ENCODE results near the gene KAZN.
A peak's percentile ranks its signal among the peaks of the same experiment; 100 is the strongest.

The KAZN gene

DNA sequence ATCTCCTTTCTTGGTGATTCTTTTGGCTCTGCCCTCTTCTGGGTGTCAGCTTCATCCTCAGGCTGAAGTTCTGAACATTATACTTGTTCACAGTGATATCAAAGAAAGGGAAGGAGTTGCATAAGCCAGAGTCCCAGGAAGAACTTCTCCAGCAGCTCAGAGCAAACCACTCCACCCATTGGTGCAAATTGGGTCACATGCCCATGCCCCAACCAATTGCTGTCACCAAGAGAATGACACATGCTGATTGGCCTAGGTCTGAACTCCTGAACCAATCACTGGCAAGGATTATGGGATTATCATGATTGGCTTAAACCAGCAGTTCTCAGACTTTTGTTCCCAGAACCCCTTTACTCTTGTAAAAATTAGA, 298.6 kb downstream of the KAZN start:
- DNase-seq, result no peak

DNA sequence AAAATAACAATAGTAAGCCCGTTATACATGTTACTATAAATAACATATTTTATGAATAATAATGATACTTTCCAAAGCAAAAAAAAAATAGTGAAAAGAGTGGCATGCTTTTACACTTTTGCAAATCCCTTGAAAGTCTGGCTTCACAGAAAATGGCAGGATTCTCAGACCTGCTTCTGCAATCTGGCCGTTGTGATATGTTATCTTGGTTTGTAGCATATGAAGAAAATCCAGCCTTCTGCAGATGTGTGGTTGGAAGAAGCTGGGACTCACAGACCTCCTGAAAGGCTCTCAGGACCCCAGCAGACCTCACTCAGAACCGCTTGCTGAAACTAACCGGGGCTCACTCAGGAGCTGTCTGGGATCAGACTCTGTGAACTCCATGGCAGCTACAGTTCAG, 299.1 kb downstream of the KAZN start:
- DNase-seq, result no peak

DNA sequence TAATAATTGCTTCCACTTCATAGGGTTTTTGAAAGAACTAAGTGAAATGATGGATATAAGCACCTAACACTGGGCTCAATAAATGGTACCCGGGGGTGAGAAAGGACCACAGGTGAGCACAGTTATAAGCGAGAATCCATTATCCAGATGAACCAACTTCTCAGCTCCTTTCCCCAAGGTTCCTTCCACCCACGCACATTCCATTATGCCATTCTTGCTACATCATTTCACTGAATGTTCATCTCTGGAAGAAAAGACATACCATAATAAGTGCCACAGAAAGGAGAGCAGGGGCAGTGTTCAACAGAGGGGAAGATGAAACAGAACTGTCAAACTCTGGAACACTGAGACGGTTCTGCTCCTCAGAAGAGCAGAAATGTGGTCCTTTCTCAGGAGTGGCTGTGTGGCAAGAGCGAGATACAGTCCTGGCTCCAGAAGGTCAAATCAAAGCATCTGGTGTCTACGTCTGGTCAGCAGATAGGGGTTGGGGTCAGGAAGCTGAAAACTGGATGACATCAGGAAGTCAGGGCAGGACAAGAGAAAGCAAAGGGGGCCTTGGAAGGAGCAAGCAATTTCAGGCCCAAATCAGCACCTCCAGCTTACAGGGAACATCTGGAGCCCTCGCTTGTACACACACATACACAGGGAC, 299.6 kb downstream of the KAZN start:
- no peak for DNase-seq

DNA sequence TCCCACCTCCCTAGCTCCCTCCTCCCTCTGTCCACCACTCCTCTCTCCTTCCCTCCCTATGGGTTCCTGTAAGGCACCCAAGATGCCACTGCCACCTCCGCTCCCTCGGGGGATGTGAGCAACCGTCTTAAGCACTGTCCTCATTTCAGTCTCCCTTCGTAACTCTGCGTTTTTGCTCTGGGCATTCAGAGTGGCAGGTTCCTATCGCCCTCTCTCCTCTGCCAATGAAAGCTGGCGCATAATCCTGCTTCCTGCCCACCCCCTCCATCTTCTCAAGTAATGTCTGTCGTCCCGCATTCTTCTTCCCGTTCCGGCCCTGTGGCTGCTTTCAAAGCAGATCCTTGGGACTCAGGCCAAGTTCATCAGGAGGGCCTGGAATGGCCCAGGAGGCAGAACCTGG, 301.2 kb downstream of the KAZN start:
- DNase-seq, result no peak

DNA sequence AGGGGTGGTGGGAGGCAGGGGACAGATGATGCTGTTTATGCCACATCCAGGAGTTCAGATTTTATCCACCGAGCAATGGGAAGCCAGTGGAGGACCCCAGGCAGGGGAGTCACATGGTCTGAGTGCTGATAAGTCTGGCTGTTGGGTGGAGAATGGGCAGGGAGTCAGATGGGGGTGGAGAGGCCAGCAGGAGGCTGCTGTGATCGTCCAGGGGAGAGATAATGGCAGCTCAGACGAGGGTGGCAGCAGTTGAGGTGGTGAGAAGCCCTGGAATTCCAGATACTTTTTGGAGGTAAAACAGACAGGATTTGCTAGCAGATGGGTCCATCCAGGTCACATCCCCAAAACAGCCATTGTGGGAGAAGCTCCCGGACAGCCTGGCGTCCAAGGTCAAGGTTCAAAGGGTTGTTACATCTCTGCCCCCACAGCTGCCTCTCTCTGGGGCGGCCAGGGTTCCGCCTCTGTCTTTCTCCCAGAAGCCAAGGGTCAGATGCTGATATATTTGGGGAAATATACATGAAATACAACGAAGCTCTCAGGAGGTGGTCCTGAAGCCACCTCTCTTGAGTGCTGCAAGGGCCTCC, 303.0 kb downstream of the KAZN start:
- no peak for DNase-seq

DNA sequence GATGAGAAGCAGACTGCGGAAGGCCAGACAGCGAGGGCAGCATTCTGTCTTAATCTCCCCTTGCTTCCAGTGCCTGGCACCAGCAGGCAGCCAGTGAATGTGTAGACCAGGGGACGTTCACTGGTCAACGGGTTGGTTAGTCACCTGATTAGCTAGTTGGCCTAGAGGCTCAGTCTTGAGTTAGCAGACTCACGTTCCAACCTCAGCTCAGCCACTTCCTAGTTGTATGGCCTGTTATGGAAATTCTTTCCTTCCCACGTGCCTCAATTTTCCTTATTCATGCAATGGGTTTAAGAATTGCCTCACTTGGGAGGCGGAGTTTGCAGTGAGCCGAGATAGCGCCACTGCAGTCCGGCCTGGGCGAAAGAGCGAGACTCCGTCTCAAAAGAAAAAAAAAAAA, 305.4 kb downstream of the KAZN start:
- DNase-seq, result no peak

DNA sequence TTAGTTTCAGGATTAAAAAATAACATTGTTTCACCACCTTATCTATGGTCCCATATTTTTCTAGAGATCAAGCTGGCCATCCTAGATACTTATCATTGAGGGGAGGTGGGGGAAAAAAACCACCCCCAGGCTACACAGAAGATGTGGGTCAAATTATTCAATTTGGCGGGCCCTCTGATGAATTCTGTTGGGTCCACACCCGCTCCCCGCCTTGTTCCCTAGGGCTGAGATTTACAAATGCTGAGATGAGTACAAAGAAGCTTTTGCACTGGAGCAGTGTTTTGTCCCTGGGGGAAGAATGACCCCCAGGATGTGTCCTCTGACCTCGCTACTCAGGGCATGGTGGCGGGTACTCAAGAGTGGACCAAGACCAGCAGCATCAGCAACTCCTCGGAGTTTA, 308.2 kb downstream of the KAZN start:
- DNase-seq, result no peak

DNA sequence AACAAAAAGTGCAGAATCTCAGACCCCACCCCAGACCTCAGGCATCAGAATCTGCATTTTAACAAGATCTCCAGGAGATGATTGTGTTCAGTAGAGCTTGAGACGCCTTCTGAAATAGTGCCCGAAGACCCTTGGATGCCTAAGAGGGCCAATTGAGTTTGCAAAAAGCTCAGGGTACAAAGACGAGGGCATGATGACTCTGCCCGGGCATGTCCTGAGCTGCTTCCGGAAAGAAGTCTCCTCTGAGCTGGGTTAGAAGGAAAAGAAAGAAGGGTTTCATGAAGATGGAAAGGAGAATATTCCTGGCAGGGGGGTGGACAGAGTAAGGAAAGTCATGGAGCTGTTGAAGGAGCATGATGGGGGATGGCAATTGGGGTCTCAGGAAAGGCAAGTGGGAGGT, 308.9 kb downstream of the KAZN start:
- no peak for DNase-seq

DNA sequence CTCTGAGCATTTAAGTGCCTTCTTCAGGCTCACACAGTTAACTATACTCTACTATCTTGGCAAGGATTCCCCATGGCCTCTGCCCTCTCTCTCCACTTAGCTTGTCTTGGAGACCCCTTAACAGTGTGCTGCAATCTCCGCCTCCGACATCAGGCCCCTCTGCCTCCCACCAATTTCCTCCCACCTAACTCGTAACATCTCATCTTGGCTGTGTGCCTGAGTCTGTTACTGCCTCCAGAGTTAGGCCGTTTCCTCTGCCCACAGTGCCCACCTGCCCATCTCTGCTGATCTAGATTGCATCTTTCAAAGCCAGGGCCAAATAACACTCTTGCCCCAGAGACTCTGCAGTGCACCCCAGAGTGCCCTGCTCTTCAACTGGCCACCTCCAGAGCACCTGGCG, 310.8 kb downstream of the KAZN start:
- DNase-seq, result no peak

DNA sequence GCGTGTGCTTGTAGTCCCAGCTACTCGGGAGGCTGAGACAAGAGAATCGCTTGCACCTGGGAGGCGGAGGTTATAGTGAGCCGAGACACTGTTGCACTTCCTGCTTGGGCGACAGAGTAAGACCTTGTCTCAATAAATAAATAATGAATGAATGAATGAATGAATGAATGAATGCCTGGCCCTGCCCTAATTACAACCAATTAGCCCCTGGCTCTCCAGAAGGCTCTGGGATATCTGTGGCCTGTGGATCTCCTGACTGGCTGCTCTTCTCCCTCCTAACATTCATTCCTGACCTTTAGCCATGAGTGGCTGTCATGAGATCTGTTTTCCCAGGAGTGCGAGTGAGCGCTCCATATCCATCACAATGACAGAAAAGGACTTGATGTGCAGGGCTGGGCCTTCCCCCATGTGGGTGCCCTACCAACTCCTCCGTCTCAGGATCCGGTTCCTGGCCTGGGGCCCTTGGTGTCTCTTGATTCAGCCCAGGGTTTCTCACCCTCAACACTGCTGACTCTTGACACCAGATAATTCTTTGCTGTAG, 311.5 kb downstream of the KAZN start:
- no peak for DNase-seq

DNA sequence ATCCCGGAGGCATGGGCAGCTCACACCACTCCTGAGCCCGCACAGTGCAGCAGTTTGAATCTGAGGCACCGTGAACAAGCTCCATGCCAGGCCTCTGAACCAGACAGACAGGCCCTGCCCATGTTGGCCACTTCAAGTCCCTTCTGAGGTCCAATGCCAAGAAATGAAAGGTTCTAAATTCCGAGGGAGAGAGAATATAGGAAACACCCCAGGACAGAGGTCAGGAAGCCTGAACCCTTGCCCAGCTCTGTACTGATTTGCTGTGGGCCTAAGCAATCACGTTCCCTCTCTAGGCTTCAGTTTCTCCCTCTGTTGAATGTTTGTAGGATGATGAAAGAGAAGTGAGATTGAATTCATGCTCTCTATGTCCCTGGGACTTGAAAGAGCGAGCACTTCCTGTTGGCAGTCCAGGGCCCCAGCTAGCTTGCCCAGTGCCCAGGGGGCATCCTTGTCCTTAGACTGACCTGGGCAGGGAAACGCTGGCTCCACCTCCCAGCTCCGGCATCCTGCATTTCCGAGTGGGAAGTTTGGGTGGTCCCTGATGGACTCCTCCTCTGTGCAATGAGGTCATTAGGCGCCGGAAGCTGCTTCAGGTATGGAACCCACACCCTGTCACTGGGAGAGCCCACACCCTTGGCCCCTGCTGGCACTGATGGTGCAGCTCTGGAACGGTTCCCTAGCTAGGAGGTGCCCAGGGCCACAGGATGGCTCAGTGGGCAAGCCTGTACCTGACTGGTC, 312.7 kb downstream of the KAZN start:
- no peak for DNase-seq

DNA sequence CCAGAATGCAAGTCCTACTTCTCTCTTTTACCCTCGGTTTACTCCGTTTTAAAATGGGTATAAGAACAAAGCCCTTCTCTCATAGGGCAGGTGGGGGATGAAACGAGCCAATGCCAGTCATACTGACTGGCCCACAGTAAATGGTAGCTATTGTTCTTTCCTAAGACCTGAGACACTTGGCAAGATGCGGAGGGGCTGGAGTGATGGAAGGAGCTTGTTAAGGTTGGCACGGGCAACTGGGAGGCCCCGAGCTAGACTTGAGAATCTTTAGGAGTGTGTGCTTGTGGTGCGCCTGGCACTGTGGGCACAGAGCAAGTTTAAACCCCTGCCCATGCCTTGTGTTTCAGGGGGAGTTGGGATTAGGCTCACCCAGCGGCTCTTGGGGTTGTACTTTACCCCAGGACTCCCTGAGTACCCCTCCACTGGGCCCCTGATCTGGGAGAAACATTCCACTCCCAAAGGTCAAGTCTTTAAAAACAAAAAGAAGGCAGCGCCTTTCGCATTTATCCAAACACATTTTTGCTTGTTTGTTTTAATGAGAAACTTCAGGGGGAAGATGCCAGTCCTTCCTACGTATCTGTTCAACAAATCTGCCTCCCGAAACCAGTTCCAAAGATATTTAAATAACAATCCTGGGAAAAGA, 314.5 kb downstream of the KAZN start:
- DNase-seq, result no peak

DNA sequence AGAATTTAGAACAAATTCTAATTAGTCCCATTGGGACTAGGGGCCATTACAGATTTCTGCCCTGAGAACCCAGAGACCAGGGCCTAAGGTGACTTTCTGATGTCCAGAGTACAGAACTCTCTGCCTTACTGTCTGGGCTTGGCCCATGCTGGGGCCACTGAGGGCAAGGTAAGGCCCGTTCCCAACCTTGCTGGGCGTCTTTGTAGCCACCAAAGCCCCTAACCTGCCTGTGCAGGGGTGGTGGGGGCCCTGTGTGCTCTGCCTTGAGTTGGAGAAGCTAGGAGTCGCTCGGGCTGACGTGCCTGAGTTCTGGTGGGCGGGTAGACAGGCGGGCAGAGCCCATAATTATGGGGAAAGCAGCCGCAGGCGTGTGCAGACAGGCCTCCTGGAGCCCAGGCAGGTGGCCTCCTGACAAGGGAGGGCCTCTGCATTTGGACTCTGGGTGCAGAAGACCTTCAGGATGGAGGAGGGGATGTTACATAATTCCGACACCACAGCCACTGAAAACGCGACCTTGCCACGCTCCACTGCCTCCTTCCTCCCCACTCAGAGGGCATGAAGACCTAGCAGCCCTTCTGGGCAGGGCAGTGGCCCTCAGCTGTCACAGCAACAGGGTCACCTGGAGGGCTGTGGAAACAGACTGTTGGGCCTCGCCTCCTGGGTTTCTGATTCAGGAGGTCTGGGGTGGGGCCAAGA, 315.1 kb downstream of the KAZN start:
- peak; percentile 58 for DNase-seq

DNA sequence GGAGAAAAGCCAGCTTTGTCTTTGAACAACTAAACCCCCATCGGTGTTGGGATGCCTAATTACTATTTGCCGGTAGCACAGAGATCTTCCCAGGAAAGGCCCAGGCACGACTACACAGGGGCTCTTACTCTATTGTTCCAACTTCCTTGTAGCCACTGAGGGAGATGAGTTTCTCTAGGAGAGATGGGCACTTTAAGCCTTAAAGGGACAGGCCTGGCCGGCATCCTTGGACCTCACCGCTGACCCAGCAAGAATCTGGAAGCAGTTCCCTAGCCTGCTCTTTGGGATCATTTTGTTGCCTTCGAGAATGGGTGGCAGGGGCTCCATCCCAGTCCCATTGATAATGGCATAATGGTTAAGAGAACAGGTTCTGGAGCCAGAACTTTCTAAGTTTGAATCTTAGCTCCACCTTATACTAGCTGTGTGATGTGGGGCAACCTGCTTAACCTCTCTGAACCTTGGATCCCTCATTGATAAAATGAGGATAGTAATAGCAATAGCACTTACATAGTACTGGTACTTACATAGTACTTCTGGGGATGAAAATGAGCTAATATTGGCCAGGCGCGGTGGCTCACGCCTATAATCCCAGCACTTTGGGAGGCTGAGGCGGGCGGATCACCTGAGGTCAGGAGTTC, 316.0 kb downstream of the KAZN start:
- no peak for DNase-seq

DNA sequence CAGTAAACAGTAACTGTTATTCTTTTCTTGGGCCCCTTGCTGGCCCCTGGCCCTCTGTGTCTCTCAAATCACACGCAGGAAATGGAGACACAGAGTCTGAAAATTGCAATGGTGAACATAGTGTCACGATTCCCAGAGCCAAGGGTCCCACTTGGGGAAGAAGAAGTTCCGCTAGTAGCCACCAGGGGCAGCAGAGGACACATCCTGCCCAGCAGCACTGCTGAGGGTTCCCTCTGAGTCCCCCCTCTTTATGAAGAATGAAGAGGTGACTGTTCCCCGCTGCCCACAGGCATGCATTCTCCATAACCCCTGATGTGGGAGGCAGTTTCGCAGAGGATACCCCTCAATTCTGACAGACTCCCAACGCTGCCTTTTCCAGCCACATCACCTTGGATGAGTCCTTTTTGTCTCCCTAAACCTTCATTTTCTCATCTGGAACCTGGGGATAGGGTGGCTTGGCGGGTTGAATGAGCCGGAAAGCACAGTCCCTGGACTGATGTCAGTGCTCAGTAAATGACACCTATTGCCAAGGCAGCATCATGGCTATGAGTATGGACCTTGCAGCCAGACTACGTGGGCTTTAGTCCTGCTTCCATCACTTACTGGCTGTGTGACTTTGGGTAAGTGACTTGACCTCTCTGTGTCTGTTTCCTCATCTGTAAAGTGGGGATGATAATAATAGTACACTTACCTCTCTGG, 317.0 kb downstream of the KAZN start:
- no peak for DNase-seq

DNA sequence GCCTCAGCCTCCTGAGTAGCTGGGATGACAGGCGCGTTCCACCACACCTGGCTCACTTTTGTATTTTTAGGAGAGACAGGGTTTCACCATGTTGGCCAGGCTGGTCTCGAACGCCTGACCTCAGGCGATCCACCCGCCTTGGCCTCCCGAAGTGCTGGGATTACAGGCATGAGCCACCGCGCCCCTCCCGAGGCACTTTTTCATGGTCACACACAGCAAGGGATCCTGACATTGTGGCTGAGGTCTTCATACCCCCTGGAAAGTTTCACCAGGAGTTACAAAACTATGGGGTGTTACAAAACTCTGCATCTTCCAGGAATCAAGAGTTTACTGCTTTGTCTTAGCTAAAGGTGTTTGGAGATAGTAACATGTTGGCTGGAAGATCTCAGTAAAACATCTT, 320.8 kb downstream of the KAZN start:
- DNase-seq, result no peak

DNA sequence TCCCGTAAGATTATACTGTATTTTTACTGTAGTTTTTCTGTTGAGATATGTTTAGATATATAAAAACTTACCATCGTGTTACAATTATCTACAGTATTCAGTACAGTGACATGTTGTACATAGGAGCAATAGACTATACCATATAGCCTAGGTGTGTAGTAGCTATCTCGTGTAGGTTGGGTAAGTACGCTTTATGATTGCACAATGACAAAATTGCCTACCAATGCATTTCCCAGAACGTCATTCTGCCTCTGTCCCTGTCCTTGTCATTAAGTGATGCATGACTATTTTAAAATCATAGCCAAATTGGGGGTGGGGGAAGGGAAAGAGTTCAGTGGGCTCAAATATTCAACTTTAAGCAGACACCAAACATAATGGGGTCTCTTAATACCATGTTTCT, 321.3 kb downstream of the KAZN start:
- no peak for DNase-seq

DNA sequence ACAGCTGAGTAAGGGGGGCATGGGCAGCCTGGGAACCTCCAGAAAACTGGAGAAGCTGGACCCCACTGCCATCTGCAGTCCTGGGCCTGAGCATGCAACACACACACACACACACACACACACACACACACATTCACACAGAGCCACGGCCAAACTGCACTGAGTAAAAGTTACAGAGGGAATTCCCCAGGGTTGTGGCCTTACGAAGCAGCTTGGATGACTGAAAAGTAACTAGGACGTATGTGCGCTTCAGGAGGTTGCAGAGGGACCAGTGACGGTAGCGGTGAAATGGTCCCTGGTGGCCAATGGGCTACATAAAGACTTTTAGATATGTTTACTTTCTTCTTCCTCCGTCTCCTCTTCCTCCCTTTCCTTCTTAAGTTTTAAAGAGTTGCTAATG, 322.6 kb downstream of the KAZN start:
- no peak for DNase-seq

DNA sequence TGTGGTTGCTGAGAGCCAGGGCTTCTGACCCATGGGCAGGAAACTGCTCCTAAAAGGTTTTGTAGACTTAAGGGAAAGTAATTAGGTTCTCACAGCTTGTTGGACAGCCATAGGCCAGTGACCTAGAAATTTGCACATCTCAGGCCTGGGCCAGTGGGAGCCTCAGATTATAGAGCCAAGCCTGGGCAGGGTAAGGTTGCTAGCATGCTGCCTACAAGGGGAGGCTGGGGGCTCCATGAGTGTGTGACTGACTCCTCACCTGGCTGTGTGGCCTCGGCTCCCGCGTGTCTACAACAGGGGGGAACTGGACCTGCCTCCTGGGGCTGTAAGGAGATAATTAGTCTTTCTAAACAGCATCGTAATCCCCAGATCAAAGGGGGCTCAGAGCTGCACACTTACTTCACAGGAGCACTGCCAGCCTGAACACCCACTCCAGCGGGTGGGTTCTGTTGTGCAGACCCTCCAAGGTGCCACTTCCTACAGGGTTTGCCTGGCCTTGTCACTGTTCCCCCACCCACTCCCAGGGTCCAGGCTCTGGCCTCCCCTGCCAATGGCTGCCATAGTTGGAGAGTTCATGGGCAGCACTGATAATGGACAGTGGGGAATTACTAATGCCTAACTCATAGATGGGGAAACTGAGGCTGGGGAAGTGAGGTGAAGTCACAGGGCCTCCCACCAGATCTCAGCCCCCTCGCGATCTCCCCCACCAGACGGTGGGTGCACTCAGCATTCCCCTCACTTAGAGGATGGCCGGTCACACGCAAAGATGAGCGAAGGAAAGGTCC, 324.6 kb downstream of the KAZN start:
- no peak for DNase-seq

DNA sequence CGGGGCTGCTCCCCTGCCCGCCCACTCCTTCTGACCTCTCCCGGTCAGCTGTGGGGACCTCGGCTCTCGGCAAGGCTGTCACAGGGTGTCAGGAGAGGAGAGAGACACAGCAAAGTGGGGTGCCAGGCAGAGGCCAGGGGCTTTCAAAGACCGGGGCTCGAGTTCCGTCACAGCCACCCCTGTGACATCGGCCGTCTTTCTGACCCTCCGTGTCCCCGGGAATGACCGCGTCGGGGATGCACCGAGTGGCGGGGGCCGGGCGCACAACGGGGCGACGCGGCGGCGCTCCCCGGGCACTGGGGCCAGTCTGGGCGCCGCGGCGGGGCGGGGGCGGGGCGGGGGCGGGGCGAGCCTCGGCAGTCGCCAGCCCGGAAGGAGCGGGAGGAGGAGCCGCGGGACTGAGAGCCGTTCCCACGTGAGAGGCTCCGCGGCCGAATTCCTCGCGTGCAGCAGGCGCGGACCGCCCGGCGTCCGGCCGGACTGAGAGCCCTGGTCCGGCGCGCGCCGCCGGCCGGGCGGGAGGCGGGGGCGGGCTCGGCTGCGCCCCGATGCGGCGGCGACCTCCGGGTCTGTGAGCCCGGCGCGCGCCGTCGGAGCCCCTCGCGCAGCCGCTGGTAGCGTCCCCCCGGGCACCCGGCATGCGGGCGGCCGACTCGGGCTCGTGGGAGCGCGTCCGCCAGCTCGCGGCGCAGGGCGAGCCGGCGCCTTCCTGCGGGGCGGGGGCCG, 325.4 kb downstream of the KAZN start:
- DNase-seq, result no peak

Measured in DMS 273 treated with DMSO at 0.1 percent for 48 hours (cell line).